Fibroblast of lung (primary cell): ENCODE data around the gene CCHCR1. TPM values are rescaled to one million over a fixed set of nuclear protein-coding genes. Genes with fewer than 3 reads are reported as not detected.

Experiments used
- DNase-seq, 2 donors: peaks; one replicate each; pipeline versions ENCODE4 v3.0.0 to v3.0.0-alpha.2; 2010; ENCODE audit warnings: low read depth in 2 of 2
- H2AFZ ChIP-seq: 2 replicates; pipeline ENCODE4 v1.5.1; 2012; ENCODE audit warnings: low read length, control low read depth, inconsistent platforms
- H3K27ac ChIP-seq: 2 replicates; pipeline ENCODE4 v1.5.1; 2011; ENCODE audit warnings: low read length, control low read depth; ENCODE audit not compliant: insufficient read depth
- H3K27me3 ChIP-seq: 2 replicates; pipeline ENCODE4 v1.5.1; 2011; ENCODE audit warnings: mild to moderate bottlenecking, low read length; ENCODE audit not compliant: control insufficient read depth, insufficient read depth
- H3K36me3 ChIP-seq: 2 replicates; pipeline ENCODE4 v1.5.1; 2011; ENCODE audit warnings: low read length; ENCODE audit not compliant: control insufficient read depth, insufficient read depth
- H3K4me1 ChIP-seq: 2 replicates; pipeline ENCODE4 v1.5.1; 2011; ENCODE audit warnings: low read length; ENCODE audit not compliant: control insufficient read depth, insufficient read depth; ENCODE audit errors: extremely low read depth
- H3K4me2 ChIP-seq: 2 replicates; pipeline ENCODE4 v1.5.1; 2011; ENCODE audit warnings: low read length, control low read depth; ENCODE audit not compliant: insufficient read depth; ENCODE audit errors: extremely low read depth
- H3K4me3 ChIP-seq, 4 experiments: fragments of 200-600 bp in 1 of 4; sonication (generic) in 1 of 4; replicated peaks in 1 of 4; 2 replicates each; pipeline ENCODE4 v1.5.1; 2011 to 2016; ENCODE audit warnings: low read length in 4 of 4, low read depth in 3 of 4, mild to moderate bottlenecking in 3 of 4, control low read depth in 2 of 4, inconsistent platforms in 1 of 4, mixed read lengths in 1 of 4; ENCODE audit not compliant: insufficient read depth in 1 of 4; ENCODE audit errors: control extremely low read depth in 1 of 4
- H3K79me2 ChIP-seq: 2 replicates; pipeline ENCODE4 v1.5.1; 2012; ENCODE audit warnings: mild to moderate bottlenecking, low read length, inconsistent platforms; ENCODE audit not compliant: control insufficient read depth, insufficient read depth
- H3K9ac ChIP-seq: 2 replicates; pipeline ENCODE4 v1.5.1; 2011; ENCODE audit warnings: mild to moderate bottlenecking, low read length, control low read depth; ENCODE audit not compliant: insufficient read depth
- H3K9me3 ChIP-seq: 2 replicates; pipeline ENCODE4 v1.5.1; 2012; ENCODE audit warnings: low read depth, low read length; ENCODE audit not compliant: control insufficient read depth, insufficient read depth
- H4K20me1 ChIP-seq: 2 replicates; pipeline ENCODE4 v1.5.1; 2011; ENCODE audit warnings: low read length; ENCODE audit not compliant: control insufficient read depth, insufficient read depth; ENCODE audit errors: extremely low read depth
- EZH2 ChIP-seq: IDR thresholded peaks from 2 replicates; pipeline ENCODE4 v1.5.1; 2012; ENCODE audit warnings: low read length, control low read depth, mild to moderate bottlenecking; ENCODE audit errors: missing control alignments
- polyA plus RNA-seq, 2 donors: library from polyadenylated mRNA; depleted of rRNA in 1 of 2; stranded (reverse) in 1 of 2; unstranded in 1 of 2; fragments of >200 nt; gene quantifications; 2 replicates each; pipeline ENCODE4 v1.2.1, GENCODE V29; 2011 to 2012; ENCODE audit warnings: missing spikeins in 1 of 2
- total RNA-seq: library from RNA; depleted of rRNA; stranded (reverse); fragments of >200 nt; gene quantifications from 2 replicates; pipeline ENCODE4 v1.2.1, GENCODE V29; 2014
- TF ChIP-seq, protein P1 (sequence below), 2 donors: IDR thresholded peaks in 1 of 2; conservative IDR thresholded peaks in 1 of 2; 1 replicate in 1 of 2; 2 replicates in 1 of 2; pipeline ENCODE4 v1.5.1; 2011 to 2012; ENCODE audit warnings: low read length in 2 of 2, control low read depth in 1 of 2, inconsistent platforms in 1 of 2, low read depth in 1 of 2, mild to moderate bottlenecking in 1 of 2

Gene CCHCR1
- total and polyA plus RNA-seq, 2 donors (not counting 1 experiment from before 2014, with no cell fraction given), result 7.4 to 19.3 TPM

DNA sequence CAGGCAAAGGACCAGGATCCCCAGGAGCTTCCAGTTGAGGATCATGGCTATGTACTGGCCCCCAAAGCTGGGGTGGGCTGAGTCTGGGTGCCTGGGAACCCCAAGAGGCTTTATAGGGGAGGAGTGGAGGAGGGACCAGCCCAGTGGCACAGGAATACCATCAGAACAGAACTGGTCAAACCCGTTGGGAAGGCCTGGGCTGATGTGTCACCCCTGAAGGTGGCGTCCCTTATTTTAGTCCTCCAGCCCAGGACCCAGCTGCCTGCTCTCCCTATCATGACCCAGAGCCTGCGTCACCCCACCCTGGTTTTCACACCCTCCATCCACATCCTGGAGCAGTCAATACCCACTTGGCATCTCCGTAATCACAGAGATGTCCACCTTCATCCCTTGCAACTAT is 18.6 kb downstream of the CCHCR1 start, which contains the start of gene PSORS1C2:
PSORS1C2 (minus strand) TSS at position 85 of the 400 bp plus-strand sequence; CDS start at position 45, 40 bp downstream.
- H3K4me1 ChIP-seq, result peaks cover 3% of the 10 kb centered on the region
- H2AFZ ChIP-seq, result no peak within 1 kb of the TSS
- H3K4me2 ChIP-seq, result no peak within 1 kb of the TSS
- no peak for TF ChIP-seq EZH2
- TF ChIP-seq, protein P1, sequence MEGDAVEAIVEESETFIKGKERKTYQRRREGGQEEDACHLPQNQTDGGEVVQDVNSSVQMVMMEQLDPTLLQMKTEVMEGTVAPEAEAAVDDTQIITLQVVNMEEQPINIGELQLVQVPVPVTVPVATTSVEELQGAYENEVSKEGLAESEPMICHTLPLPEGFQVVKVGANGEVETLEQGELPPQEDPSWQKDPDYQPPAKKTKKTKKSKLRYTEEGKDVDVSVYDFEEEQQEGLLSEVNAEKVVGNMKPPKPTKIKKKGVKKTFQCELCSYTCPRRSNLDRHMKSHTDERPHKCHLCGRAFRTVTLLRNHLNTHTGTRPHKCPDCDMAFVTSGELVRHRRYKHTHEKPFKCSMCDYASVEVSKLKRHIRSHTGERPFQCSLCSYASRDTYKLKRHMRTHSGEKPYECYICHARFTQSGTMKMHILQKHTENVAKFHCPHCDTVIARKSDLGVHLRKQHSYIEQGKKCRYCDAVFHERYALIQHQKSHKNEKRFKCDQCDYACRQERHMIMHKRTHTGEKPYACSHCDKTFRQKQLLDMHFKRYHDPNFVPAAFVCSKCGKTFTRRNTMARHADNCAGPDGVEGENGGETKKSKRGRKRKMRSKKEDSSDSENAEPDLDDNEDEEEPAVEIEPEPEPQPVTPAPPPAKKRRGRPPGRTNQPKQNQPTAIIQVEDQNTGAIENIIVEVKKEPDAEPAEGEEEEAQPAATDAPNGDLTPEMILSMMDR (conservative IDR thresholded peaks at IDR 0.05 in 1 of 2, IDR thresholded peaks at IDR 0.05 in 1 of 2; ENCODE audit: low read depth in 1 of 2, low read length in 2 of 2), result no peak
- no peak for DNase-seq
- no peaks in the 10 kb centered on the region for H3K27me3 ChIP-seq
- H3K9me3 ChIP-seq, result no peaks in the 10 kb centered on the region
- H3K36me3 ChIP-seq, result peaks cover 1% of the 10 kb centered on the region
- no peaks in the 10 kb centered on the region for H4K20me1 ChIP-seq
- H3K9ac ChIP-seq, result no peak within 1 kb of the TSS
- H3K79me2 ChIP-seq, result no peaks in the 10 kb centered on the region
- H3K27ac ChIP-seq, result no peak within 1 kb of the TSS
- no peak within 1 kb of the TSS for H3K4me3 ChIP-seq

- Histone ChIP-seq H3K36me3 (no peaks in the 10 kb centered on the region), H3K4me1 (peaks cover 3% of the 10 kb centered on the region), H2AFZ (no peak overlapping the region), H3K4me3 (no peak overlapping the region), H3K79me2 (no peaks in the 10 kb centered on the region), H3K27me3 (no peaks in the 10 kb centered on the region), H4K20me1 (no peaks in the 10 kb centered on the region), H3K27ac (no peak overlapping the region), H3K9me3 (no peaks in the 10 kb centered on the region), H3K9ac (no peak overlapping the region), H3K4me2 (no peak overlapping the region)
- DNase-seq, result no peak
- TF ChIP-seq, protein P1 (conservative IDR thresholded peaks at IDR 0.05 in 1 of 2, IDR thresholded peaks at IDR 0.05 in 1 of 2; ENCODE audit: low read depth in 1 of 2, low read length in 2 of 2), result no peak
These were observed 21.9 kb downstream of the CCHCR1 start for GRCh38 chr6:31135710-31136109.

- H3K4me2 ChIP-seq, result no peak overlapping the region
- no peaks in the 10 kb centered on the region for H4K20me1 ChIP-seq
- H3K4me3 ChIP-seq, result no peak overlapping the region
- peaks cover 6% of the 10 kb centered on the region for H3K27me3 ChIP-seq
- H3K79me2 ChIP-seq, result no peaks in the 10 kb centered on the region
- TF ChIP-seq, protein P1 (conservative IDR thresholded peaks at IDR 0.05 in 1 of 2, IDR thresholded peaks at IDR 0.05 in 1 of 2; ENCODE audit: low read depth in 1 of 2, low read length in 2 of 2), result no peak
- no peak for TF ChIP-seq EZH2
- no peaks in the 10 kb centered on the region for H3K9me3 ChIP-seq
- no peaks in the 10 kb centered on the region for H3K36me3 ChIP-seq
- no peak for DNase-seq
- H3K4me1 ChIP-seq, result peaks cover 3% of the 10 kb centered on the region
- no peak overlapping the region for H3K27ac ChIP-seq
- H3K9ac ChIP-seq, result no peak overlapping the region
- H2AFZ ChIP-seq, result no peak overlapping the region
These were observed 24.8 kb downstream of the CCHCR1 start for GRCh38 chr6:31132806-31133205.
